SU-DHL-6 (cell line): ENCODE measurements around the gene BANP.
"Not testable (repeated sequence)": the region's sequence is repeated elsewhere in the genome, so short reads cannot be mapped to it uniquely, and the experiment has no call there.

ENCODE experiments used
- H2AFZ ChIP-seq: fragments of 200-600 bp; sonication (generic); 2 replicates; pipeline ENCODE4 v1.6.1; 2014; ENCODE audit warnings: low read depth, mild to moderate bottlenecking, moderate library complexity, mixed read lengths, antibody characterized with exemption, low read length; ENCODE audit not compliant: severe bottlenecking
- H3F3A ChIP-seq: fragments of 200-600 bp; shearing (Covaris generic); 2 replicates; pipeline ENCODE4 v1.6.0; 2016; ENCODE audit warnings: antibody characterized with exemption, mild to moderate bottlenecking; ENCODE audit not compliant: insufficient read depth
- H3K27ac ChIP-seq: fragments of 200-600 bp; sonication (generic); 2 replicates; pipeline ENCODE4 v1.5.1; 2016; ENCODE audit warnings: low read depth, mild to moderate bottlenecking, low read length, moderate library complexity, mixed read lengths
- H3K27me3 ChIP-seq: fragments of 200-600 bp; sonication (generic), shearing (Covaris generic); 2 replicates; pipeline ENCODE4 v1.6.0; 2014; ENCODE audit warnings: mild to moderate bottlenecking, low read length
- H3K36me3 ChIP-seq: fragments of 200-600 bp; sonication (generic); 2 replicates; pipeline ENCODE4 v1.6.1; 2014; ENCODE audit warnings: mild to moderate bottlenecking, low read length, mixed read lengths
- H3K4me2 ChIP-seq: fragments of 300-600, 200-600 bp; shearing (Covaris generic), sonication (generic); 2 replicates; pipeline ENCODE4 v1.6.0; 2014; ENCODE audit warnings: low read length, low read depth, mild to moderate bottlenecking; ENCODE audit not compliant: poor library complexity, severe bottlenecking
- H3K4me3 ChIP-seq: fragments of 200-600 bp; sonication (generic); 2 replicates; pipeline ENCODE4 v1.5.1; 2014; ENCODE audit warnings: antibody characterized with exemption, low read length, mild to moderate bottlenecking, mixed read lengths; ENCODE audit not compliant: insufficient read depth, poor library complexity, severe bottlenecking
- H3K79me2 ChIP-seq: fragments of 200-600 bp; sonication (generic); 2 replicates; pipeline ENCODE4 v1.6.1; 2014; ENCODE audit warnings: mild to moderate bottlenecking, low read length, moderate library complexity; ENCODE audit not compliant: insufficient read depth
- H3K9ac ChIP-seq: fragments of 200-600 bp; sonication (generic); 2 replicates; pipeline ENCODE4 v1.7.0; 2014; ENCODE audit warnings: mild to moderate bottlenecking, low read length
- H3K9me2 ChIP-seq: fragments of 200-600 bp; sonication (generic); replicated peaks from 2 replicates; pipeline ENCODE4 v1.6.1; 2014; ENCODE audit warnings: low read length; ENCODE audit not compliant: insufficient read depth
- H3K9me3 ChIP-seq: fragments of 200-600 bp; sonication (generic); 2 replicates; pipeline ENCODE4 v1.6.1; 2014; ENCODE audit warnings: low read length, mixed read lengths; ENCODE audit not compliant: insufficient read depth
- H4K20me1 ChIP-seq: fragments of 200-600 bp; sonication (generic); 2 replicates; pipeline ENCODE4 v1.6.1; 2014; ENCODE audit warnings: low read depth, mild to moderate bottlenecking, antibody characterized with exemption, low read length, moderate library complexity, mixed read lengths
- CTCF ChIP-seq: fragments of 200-600 bp; sonication (generic); IDR thresholded peaks from one replicate; pipeline ENCODE4 v1.5.1; 2017; ENCODE audit warnings: antibody characterized with exemption, mild to moderate bottlenecking, low read length, moderate library complexity; ENCODE audit not compliant: insufficient read depth, poor library complexity, severe bottlenecking
- EZH2phosphoT487 ChIP-seq: fragments of 200-600 bp; sonication (generic), shearing (Covaris generic); conservative IDR thresholded peaks from 2 replicates; pipeline ENCODE4 v1.6.1; 2018; ENCODE audit warnings: mild to moderate bottlenecking, antibody characterized with exemption, low read length, moderate library complexity, mixed read lengths

BANP gene

DNA sequence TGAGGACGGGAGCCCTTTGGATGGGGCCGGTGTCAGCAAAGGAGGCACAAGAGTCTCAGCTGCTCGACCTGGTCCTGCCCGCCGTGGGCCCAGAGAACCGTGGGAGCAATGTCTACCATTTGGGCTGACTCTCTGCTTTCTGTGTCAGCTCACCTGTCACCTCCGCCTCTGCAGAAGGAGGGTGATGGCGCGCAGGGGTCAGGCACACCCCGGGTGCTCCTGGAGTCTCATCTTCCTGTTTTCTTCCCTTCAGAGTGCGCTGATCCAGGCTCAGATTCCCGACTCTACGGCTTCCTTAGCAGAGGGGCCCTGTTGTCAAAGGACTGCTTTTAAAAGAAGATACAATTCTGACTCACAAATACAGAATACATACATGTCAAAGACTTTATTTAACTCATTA is 167.1 kb downstream of the BANP start:
- no peaks in the 10 kb centered on the region for H3F3A ChIP-seq
- H3K27ac ChIP-seq: no peak overlapping the region
- no peak overlapping the region for H3K4me2 ChIP-seq
- H3K9ac ChIP-seq: no peak overlapping the region
- H3K9me2 ChIP-seq: no peaks in the 10 kb centered on the region
- H3K79me2 ChIP-seq: no peaks in the 10 kb centered on the region
- TF ChIP-seq EZH2phosphoT487: no peak
- no peak overlapping the region for H3K4me3 ChIP-seq
- no peaks in the 10 kb centered on the region for H3K27me3 ChIP-seq
- no peaks in the 10 kb centered on the region for H4K20me1 ChIP-seq
- H3K9me3 ChIP-seq: no peaks in the 10 kb centered on the region
- no peaks in the 10 kb centered on the region for H3K36me3 ChIP-seq
- H2AFZ ChIP-seq: no peak overlapping the region

- H3K27me3 ChIP-seq, H3F3A ChIP-seq, H3K27ac ChIP-seq, H4K20me1 ChIP-seq, H3K36me3 ChIP-seq, H3K9me3 ChIP-seq, H2AFZ ChIP-seq, H3K9ac ChIP-seq, H3K4me3 ChIP-seq, H3K79me2 ChIP-seq, H3K9me2 ChIP-seq, H3K4me2 ChIP-seq: not testable (repeated sequence)
Observed at GRCh38 chr16:88118852-88119741, 167.9 kb downstream of the BANP start.

DNA sequence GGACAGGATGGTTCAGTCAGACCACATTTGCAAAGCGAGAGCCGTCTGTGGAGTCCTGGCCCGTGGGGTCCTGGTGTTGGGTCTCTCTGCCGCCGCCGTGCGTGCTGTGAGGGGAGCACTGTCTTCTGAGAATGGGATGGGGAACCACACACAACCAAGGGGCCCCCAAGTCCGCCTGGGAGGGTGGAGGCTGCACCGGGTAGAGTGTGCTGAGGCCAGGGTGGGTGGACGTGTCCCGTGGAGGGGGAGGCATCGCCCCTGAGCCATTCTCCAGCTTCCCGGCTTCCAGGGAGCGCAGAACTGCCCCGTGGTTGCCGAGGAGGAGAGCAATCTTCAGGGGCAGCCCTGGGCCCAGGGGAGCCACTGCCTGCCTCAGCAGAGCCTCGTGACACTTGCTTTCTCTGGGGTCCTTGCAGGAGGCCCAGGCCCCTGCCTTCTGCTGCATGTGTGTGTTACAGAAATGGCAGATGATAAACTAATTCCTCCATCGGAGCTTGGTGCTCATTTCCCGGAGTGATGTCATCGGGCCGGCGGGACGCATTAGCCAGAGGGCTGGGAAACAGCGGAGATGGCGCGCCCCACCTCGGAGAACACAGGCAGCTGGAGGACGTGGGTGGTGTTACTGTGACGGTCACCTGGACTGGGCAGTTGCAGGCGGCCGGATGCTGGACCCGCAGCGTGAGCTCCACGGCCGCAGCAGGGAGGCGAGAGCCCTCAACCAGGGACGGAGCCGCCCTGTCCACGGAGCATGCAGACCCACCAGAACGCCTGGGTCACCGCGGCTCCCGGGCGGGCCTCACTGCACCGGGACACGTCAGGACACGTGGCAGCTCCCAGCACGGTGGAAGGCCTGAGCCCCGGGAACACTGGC is 168.9 kb downstream of the BANP start:
- not testable (repeated sequence) for H3K27me3 ChIP-seq, H3K27ac ChIP-seq, H2AFZ ChIP-seq, H4K20me1 ChIP-seq, H3K4me2 ChIP-seq, H3F3A ChIP-seq, H3K4me3 ChIP-seq, H3K9me2 ChIP-seq, H3K36me3 ChIP-seq, H3K79me2 ChIP-seq, H3K9me3 ChIP-seq, H3K9ac ChIP-seq

GRCh38 chr16:88120812-88121211 is 169.6 kb downstream of the BANP start:
- Histone ChIP-seq H3K36me3 (no peaks in the 10 kb centered on the region), H3K4me3 (no peak overlapping the region), H3F3A (no peaks in the 10 kb centered on the region), H3K27ac (no peak overlapping the region), H2AFZ (no peak overlapping the region), H3K27me3 (no peaks in the 10 kb centered on the region), H4K20me1 (no peaks in the 10 kb centered on the region), H3K9me2 (no peaks in the 10 kb centered on the region), H3K9ac (no peak overlapping the region), H3K4me2 (no peak overlapping the region), H3K79me2 (no peaks in the 10 kb centered on the region), H3K9me3 (no peaks in the 10 kb centered on the region)
- no peak for TF ChIP-seq CTCF
- no peak for TF ChIP-seq EZH2phosphoT487

DNA sequence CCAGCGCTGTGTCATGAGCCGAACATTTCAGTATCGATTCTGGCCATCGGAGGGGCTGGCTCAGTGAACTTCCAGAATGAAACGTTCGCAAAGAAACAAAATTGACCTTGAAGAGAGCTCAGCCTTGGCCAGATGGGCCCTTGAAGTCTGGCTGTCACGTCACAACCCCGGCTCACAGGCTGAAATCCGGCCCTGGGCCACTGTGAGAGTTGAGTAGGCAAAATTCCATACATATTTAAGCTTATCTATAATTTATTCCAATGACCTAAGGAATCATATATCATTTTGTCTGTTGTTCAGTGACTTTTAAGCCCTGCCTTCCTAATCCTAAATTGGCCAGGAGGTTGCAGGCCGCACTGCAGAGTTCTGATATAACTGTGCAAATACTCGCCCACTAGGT is 170.2 kb downstream of the BANP start:
- H3K27me3 ChIP-seq, H4K20me1 ChIP-seq, H3K4me3 ChIP-seq, H3F3A ChIP-seq, H3K9me2 ChIP-seq, H3K9ac ChIP-seq, H3K9me3 ChIP-seq, H2AFZ ChIP-seq, H3K4me2 ChIP-seq, H3K27ac ChIP-seq, H3K79me2 ChIP-seq, H3K36me3 ChIP-seq: not testable (repeated sequence)
